ENCODE measurements around the gene EFCAB7.
A peak's percentile ranks its signal among the peaks of the same experiment; 100 is the strongest.
"Not testable (repeated sequence)": the region's sequence is repeated elsewhere in the genome, so short reads cannot be mapped to it uniquely, and the experiment has no call there.

EFCAB7 gene

GRCh38 chr1:63548877-63549276 is 25.6 kb downstream of the EFCAB7 start:
- DNase-seq (ENCODE audit: low spot score): no peak

GRCh38 chr1:63555480-63555879 is 32.2 kb downstream of the EFCAB7 start:
- no peak for DNase-seq (ENCODE audit: low spot score)

DNA sequence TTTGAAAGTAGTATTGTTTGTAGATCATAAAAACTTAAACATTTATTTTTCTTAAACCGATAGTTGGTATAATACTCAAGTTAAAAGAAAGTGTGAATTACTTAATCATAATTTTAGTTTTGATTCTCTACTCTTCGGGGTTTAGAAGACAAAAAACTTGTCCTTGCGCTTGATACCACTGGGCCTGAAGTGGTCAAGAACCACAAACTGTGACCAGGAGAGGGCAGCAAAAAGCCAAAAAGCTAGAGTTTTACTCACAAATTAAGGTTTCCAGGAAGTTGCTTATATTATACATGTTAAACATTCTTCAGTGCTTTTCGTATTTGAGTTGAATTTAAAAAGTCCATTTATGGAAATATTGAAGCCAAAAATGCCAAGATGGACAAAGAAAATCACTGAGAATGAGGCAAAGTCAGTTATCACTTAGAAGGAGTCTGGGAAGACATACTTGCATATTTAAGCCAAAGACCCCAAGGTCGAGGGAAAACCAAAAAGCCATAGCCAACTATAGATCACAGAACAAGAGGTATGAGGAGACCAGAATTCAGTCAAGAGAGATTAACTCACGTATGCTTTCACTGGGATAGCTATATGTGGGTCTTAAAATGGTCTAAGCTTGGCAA is 34.2 kb downstream of the EFCAB7 start:
- DNase-seq (ENCODE audit: low spot score): peak; percentile 19

DNA sequence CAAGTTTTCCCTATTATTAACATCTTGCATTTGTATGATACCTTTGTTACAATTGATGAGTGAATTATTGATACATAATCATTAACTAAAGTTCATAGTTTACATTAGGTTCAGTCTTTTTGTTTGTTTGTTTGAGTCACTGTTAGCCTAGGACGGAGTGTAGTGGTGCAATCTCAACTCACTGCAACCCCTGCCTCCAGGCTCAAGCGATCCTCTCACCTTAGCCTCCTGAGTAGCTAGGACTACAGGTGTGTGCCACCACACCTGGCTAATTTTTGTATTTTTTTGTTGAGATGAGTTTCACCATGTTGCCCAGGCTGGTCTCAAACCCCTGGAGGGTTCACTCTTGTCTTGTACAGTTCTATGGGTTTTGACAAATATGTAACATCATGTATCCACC is 36.0 kb downstream of the EFCAB7 start:
- no peak for DNase-seq (ENCODE audit: low spot score)

- DNase-seq (ENCODE audit: low spot score): no peak
These were observed 40.4 kb downstream of the EFCAB7 start for GRCh38 chr1:63563745-63564144.

DNA sequence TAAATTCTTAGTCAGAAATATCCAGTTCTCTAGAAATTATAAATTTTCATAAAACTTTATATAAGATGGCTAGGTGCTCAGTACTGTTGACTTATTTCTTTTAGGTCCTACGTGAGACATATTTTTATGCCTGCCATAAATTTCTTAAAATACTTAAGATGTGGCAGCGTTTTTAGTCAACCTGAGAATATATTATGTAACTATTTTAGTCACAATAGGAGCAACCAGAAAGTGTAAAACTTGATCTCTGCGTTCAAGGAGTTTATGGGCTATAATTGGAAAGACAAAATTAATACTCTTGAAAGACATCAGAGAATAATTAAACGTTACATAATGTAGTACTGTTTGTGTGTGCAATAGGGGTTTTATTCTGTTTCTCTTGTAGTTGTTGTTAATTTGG is 45.7 kb downstream of the EFCAB7 start:
- DNase-seq (ENCODE audit: low spot score): no peak

DNA sequence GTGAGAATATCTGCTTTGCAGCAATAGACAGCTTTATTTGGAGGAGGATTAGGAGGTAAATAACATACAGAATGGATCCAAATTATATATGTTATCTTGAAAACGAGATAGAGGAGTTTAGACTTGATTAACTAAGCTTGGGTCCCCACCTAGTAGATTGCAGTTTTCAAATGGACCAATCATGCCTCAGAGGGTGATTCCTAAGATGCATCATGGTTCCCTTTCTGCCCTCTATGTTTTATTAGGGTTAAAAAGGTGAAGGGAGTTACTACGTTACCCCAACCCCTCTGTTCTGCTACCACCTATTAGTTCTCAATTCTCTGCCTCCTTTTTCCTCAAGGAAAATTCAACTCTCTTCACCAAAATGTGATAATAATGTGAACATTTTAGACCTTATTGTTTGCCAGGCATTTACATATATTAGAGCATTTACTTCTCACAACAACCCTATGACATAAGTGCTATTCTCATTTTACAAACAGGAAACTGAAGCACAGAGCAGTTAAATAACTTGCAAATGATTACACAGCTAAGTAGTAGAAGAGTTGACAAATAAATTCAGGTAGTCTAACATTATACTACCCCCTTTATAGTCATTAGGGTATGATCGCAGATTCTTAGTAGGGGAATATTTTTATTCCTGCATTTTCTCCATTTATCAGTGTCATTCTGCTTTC is 46.5 kb downstream of the EFCAB7 start:
- DNase-seq (ENCODE audit: low spot score): no peak

- not testable (repeated sequence) for DNase-seq (ENCODE audit: low spot score)
These were observed 49.4 kb downstream of the EFCAB7 start for GRCh38 chr1:63572686-63573085.

DNA sequence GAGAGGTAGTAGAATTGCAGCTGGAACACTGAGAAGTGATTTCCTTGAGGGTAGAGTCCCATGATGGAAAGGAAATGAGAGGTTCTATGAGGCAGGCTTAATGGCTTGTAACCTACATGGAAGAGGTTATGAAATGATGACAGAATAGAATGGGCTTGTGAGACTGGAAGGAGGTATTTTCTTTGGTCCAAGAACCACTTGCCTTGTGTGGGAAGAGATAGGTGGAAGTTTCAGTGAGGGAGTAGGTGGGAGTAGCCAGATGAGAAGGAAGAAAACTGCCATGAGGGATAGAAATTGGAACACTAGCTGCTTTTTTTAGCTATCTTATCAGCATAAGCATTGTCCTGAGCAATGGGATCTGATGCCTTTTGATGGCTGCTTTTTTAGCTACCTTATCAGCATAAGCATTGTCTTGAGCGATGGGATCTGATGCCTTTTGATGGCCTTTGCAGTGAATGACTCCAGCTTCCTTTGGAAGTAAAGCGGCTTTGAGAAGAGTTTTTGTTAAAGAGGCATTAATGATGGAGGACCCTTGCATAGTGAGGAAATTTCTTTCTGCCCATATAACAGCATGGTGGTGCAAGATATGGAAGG is 51.0 kb downstream of the EFCAB7 start:
- DNase-seq (ENCODE audit: low spot score): not testable (repeated sequence)

DNA sequence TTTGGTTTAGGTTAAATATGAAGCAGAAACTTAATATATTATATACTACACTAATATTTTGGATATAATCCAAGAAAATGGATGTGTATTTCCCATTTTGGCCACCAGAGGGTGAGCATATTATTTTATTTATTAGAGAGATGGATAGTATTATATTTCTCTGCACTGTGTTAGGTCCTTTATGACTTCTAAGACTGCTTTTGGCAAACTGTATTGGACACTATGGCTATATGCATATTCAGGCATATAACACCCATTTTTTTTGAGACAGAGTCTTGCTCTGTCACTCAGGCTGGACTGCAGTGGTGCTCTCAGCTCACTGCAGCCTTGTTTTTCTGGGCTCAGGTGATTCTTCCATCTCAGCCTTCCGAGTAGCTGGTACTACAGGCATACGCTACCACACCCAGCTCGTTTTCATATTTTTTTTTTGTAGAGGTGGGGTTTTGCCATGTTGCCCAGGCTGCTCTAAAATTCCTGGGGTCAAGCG is 52.1 kb downstream of the EFCAB7 start:
- peak; percentile 26 for DNase-seq (ENCODE audit: low spot score)

- DNase-seq (ENCODE audit: low spot score): not testable (repeated sequence)
These were observed 63.0 kb downstream of the EFCAB7 start for GRCh38 chr1:63586326-63586725.

DNA sequence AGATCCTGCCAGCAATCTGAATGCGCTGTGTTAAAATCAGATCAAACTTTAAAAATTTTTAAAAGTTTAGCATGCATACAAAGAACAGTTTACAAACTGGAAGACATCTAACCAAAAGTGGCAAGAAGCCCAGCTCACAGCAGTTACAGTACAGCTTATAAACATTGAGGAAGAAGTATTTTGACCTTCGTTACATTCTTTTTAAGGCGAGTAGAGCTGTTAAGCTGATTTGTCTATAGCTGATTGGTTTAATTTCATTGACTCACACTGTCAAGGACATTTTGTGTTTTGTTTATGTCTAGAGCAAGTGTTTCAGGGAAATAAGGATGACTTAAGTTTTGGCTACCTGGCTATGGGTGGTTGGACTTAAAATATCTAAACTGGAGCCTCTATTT is 66.8 kb downstream of the EFCAB7 start:
- DNase-seq (ENCODE audit: low spot score): no peak

- peak; percentile 66 for DNase-seq (ENCODE audit: low spot score)
These were observed 69.4 kb downstream of the EFCAB7 start for GRCh38 chr1:63592536-63593302.

GRCh38 chr1:63593303-63593885 is 70.1 kb downstream of the EFCAB7 start, which contains the start of gene PGM1:
Gene PGM1 (plus strand): TSS chr1:63593411. CDS start chr1:63593489, 78 bp downstream.
- DNase-seq (ENCODE audit: low spot score): peak; percentile 79

DNA sequence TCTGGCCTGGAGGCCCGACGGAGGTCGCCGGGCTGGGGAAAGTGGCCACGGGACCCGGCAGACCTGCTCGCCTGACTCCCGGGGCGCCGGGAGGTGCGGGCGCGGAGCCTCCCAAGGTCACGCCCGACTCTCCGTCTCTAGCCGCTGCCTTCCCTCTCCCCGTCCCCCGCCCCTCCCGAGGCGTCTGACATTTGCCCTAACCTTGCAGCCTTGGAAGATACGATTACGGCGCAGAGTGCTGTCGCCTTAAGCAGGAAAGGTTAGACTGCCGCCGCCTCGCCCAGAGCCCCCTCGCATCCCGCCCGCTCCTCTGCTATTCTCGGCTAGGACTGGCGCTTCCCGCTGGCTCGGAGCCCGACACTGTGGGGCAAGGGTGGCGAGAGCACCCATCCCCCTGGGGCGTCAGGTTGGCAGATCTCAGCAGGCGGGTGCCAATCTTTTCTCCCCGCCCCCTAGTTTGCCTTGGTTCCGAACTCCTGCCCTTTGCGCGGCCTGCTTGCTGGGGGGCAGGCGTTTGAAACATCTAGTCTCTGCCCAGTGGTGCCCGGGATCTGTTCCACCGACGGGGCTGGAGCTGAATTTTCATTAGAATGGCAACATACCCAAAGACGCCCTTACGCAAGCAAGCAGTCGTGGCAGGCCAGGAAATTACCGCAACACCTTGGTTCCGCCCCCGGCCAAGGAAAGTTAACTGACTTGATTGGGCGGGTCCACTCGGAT is 70.7 kb downstream of the EFCAB7 start:
- peak; percentile 64 for DNase-seq (ENCODE audit: low spot score)

DNA sequence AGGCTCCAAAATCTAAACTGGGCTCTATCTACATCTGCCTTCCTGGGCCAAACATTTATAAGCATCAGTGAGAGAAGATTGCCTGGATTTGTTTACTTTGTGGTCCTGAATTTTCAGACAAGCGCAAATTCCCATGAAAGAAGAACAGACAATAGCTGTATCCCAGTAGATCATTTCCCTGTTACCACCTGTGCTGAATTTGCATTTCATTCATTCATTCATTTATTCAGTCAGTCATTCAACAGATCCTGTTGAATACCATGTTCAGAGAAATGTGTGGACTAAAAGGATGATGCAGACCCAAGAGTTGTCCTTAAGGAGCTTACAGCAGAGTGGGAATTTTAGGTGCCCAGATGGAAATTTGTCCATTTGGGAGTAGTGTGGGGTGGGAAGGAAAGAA is 72.1 kb downstream of the EFCAB7 start:
- no peak for DNase-seq (ENCODE audit: low spot score)

DNA sequence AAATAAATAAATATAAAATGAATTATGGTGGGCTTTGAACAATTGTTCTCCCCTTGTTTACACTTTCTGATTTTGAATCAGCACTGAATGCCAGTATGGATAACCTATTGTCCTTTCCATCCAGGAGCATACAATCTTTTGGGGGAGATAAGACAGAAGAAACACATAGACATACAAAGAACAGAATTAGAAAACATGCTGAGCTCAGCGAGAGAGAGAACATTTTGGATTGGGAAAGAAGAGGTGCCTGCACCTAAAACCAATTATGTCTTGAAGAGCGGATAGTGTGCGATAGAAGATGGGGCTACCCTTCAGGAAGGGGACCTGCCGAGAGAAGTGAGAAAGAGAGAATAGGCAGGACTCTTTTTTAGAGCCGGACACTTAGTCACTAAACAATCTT is 76.5 kb downstream of the EFCAB7 start:
- DNase-seq (ENCODE audit: low spot score): no peak

GRCh38 chr1:63600248-63600647 is 76.9 kb downstream of the EFCAB7 start:
- DNase-seq (ENCODE audit: low spot score): no peak

DNA sequence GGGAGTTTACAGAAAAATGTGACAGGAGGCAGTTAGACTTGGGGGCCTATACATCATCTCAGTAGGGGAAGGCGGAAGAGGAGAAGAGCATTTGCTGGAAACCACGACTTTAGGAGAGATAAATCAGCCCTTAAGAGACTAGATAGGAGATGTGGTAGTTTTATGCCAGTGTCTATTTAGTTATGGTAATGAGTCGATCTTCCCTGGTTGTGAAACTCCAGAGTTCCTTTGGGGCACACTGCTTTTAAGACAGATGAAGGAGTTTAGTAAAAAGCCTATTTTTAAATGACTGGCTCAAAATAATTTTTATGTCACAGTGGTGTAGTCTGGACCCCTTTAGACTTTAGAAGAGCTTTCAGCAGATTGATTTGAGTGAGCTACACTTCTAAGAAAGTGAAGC is 77.7 kb downstream of the EFCAB7 start:
- no peak for DNase-seq (ENCODE audit: low spot score)

GRCh38 chr1:63601463-63601862 is 78.1 kb downstream of the EFCAB7 start:
- no peak for DNase-seq (ENCODE audit: low spot score)

DNA sequence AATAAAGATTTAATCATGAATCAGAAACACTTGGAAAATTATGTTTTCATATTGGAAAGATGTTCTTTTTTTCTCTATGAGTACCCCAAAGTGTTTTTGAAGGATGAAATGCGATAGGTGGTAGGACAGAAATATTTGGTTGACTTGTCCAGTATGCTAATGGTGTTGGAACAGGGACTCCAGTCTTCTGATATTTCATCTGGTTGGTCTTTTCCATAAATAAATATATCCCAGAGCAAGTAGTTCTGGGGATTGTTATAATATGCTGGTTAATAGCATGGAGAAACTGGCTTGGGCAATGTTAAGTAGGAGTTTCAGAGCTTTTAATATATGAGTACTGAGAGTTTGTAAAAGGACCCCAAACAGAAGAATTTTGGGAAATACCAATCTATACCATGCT is 78.6 kb downstream of the EFCAB7 start:
- DNase-seq (ENCODE audit: low spot score): no peak

GRCh38 chr1:63602629-63603028 is 79.3 kb downstream of the EFCAB7 start:
- no peak for DNase-seq (ENCODE audit: low spot score)

All from RKO (cell line).